KMS-11 (cell line): ENCODE data around the gene MINDY1.

Source experiments
- H2AFZ ChIP-seq: fragments of 200-600 bp; sonication (generic); 2 replicates; pipeline ENCODE4 v1.6.1; 2016; ENCODE audit warnings: antibody characterized with exemption, mixed run types, low read depth
- H3K27ac ChIP-seq: fragments of 200-600 bp; sonication (generic); 2 replicates; pipeline ENCODE4 v1.6.1; 2016; ENCODE audit warnings: mild to moderate bottlenecking, mixed run types
- H3K27me3 ChIP-seq: fragments of 200-600 bp; sonication (generic); 2 replicates; pipeline ENCODE4 v1.6.1; 2017; ENCODE audit warnings: mild to moderate bottlenecking, low read depth, mixed run types, moderate library complexity; ENCODE audit not compliant: insufficient read depth
- H3K36me3 ChIP-seq: fragments of 200-600 bp; sonication (generic); 2 replicates; pipeline ENCODE4 v1.6.1; 2017; ENCODE audit warnings: mild to moderate bottlenecking, mixed run types; ENCODE audit not compliant: insufficient read depth
- H3K4me1 ChIP-seq: fragments of 200-600 bp; sonication (generic); 2 replicates; pipeline ENCODE4 v1.6.1; 2016; ENCODE audit warnings: mild to moderate bottlenecking, low read depth, mixed run types; ENCODE audit not compliant: poor library complexity, severe bottlenecking
- H3K4me2 ChIP-seq: fragments of 200-600 bp; sonication (generic); 2 replicates; pipeline ENCODE4 v1.7.0; 2016; ENCODE audit warnings: mild to moderate bottlenecking, mixed run types
- H3K4me3 ChIP-seq: fragments of 200-600 bp; sonication (generic); IDR thresholded peaks from 2 replicates; pipeline ENCODE4 v1.6.1; 2017; ENCODE audit warnings: low read depth, low read length, mixed read lengths; ENCODE audit not compliant: insufficient read depth
- H3K79me2 ChIP-seq: fragments of 200-600 bp; sonication (generic); 2 replicates; pipeline ENCODE4 v1.6.1; 2016; ENCODE audit warnings: low read depth, mixed run types; ENCODE audit not compliant: insufficient read depth
- H3K9ac ChIP-seq: fragments of 200-600 bp; sonication (generic); 2 replicates; pipeline ENCODE4 v1.6.1; 2016; ENCODE audit warnings: mild to moderate bottlenecking, mixed run types
- H4K20me1 ChIP-seq: fragments of 200-600 bp; sonication (generic); 2 replicates; pipeline ENCODE4 v1.6.1; 2016; ENCODE audit warnings: mild to moderate bottlenecking, mixed run types; ENCODE audit not compliant: insufficient read depth
- TF ChIP-seq, protein P1 (sequence below): fragments of 200-600 bp; sonication (generic); conservative IDR thresholded peaks from 2 replicates; pipeline ENCODE4 v1.6.1; 2017; ENCODE audit warnings: low read depth, mild to moderate bottlenecking, antibody characterized with exemption, low read length, moderate library complexity, mixed read lengths

Gene MINDY1

GRCh38 chr1:150973836-150974579 lies 32.7 kb downstream of the MINDY1 start:
- TF ChIP-seq, protein P1, sequence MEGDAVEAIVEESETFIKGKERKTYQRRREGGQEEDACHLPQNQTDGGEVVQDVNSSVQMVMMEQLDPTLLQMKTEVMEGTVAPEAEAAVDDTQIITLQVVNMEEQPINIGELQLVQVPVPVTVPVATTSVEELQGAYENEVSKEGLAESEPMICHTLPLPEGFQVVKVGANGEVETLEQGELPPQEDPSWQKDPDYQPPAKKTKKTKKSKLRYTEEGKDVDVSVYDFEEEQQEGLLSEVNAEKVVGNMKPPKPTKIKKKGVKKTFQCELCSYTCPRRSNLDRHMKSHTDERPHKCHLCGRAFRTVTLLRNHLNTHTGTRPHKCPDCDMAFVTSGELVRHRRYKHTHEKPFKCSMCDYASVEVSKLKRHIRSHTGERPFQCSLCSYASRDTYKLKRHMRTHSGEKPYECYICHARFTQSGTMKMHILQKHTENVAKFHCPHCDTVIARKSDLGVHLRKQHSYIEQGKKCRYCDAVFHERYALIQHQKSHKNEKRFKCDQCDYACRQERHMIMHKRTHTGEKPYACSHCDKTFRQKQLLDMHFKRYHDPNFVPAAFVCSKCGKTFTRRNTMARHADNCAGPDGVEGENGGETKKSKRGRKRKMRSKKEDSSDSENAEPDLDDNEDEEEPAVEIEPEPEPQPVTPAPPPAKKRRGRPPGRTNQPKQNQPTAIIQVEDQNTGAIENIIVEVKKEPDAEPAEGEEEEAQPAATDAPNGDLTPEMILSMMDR = no peak
- H2AFZ ChIP-seq = peak overlapping the region; percentile 73

DNA sequence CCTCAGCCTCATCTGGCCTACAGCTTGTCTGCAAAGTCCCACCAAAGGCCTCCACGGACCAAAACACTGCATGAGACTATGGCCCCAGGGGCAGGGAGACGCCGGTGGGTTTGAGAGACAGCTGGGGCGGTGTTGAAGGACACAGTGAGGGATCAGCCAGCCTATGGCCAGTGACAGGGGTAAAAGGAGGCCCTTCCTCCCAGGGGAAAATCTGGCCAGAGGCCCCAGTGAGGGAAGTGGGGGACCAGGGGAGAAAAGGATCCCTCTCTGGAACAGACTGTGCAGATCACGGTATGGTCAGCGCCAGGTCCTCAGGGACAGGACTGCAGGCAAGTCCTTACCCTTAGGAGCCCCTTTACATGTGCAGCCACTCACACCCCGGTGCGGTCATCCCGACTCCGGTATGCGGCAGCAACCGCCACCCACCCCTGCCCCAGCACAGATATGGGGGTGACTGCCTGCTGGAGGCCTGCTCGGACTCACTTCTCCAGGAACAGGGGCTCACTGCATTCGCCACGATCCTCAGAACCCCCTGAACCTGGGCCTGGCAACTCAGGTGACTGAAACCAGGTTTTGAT lies 33.4 kb downstream of the MINDY1 start:
- peaks cover 6% of the 10 kb centered on the region; the same call in 1 of the 2 replicates for H3K36me3 ChIP-seq
- no peaks in the 10 kb centered on the region for H3K27me3 ChIP-seq
- peak overlapping the region; percentile 66 for H3K27ac ChIP-seq
- peaks cover 54% of the 10 kb centered on the region for H3K79me2 ChIP-seq
- peaks cover 51% of the 10 kb centered on the region for H3K4me1 ChIP-seq
- TF ChIP-seq, protein P1 = no peak
- H3K4me2 ChIP-seq = peak overlapping the region; percentile 97
- H4K20me1 ChIP-seq = peaks cover 18% of the 10 kb centered on the region
- peak overlapping the region; percentile 83 for H3K4me3 ChIP-seq
- H2AFZ ChIP-seq = peak overlapping the region; percentile 73
- peak overlapping the region; percentile 93 for H3K9ac ChIP-seq

More at GRCh38 chr1:150973836-150974579, 32.7 kb downstream of the MINDY1 start:
- H3K27me3 ChIP-seq = no peaks in the 10 kb centered on the region
- H3K4me1 ChIP-seq = peaks cover 55% of the 10 kb centered on the region
- H3K4me3 ChIP-seq = peak overlapping the region; percentile 83
- peak overlapping the region; percentile 93 for H3K9ac ChIP-seq
- H3K36me3 ChIP-seq = no peaks in the 10 kb centered on the region; the same call in 1 of the 2 replicates
- H3K27ac ChIP-seq = peak overlapping the region; percentile 66
- peaks cover 51% of the 10 kb centered on the region for H3K79me2 ChIP-seq
- peaks cover 18% of the 10 kb centered on the region for H4K20me1 ChIP-seq
- H3K4me2 ChIP-seq = peak overlapping the region; percentile 97

- Histone ChIP-seq H3K4me1 (peaks cover 42% of the 10 kb centered on the region), H3K27me3 (no peaks in the 10 kb centered on the region), H3K79me2 (peaks cover 54% of the 10 kb centered on the region), H4K20me1 (peaks cover 18% of the 10 kb centered on the region), H3K36me3 (peaks cover 14% of the 10 kb centered on the region; the same call in 1 of the 2 replicates), H3K4me3 (peak overlapping the region; percentile 83), H3K9ac (peak overlapping the region; percentile 93; the same call in 1 of the 2 replicates), H3K4me2 (peak overlapping the region; percentile 97), H3K27ac (no peak overlapping the region), H2AFZ (no peak overlapping the region)
- TF ChIP-seq, protein P1 = no peak
Observed at GRCh38 chr1:150972417-150972940, 34.2 kb downstream of the MINDY1 start.

DNA sequence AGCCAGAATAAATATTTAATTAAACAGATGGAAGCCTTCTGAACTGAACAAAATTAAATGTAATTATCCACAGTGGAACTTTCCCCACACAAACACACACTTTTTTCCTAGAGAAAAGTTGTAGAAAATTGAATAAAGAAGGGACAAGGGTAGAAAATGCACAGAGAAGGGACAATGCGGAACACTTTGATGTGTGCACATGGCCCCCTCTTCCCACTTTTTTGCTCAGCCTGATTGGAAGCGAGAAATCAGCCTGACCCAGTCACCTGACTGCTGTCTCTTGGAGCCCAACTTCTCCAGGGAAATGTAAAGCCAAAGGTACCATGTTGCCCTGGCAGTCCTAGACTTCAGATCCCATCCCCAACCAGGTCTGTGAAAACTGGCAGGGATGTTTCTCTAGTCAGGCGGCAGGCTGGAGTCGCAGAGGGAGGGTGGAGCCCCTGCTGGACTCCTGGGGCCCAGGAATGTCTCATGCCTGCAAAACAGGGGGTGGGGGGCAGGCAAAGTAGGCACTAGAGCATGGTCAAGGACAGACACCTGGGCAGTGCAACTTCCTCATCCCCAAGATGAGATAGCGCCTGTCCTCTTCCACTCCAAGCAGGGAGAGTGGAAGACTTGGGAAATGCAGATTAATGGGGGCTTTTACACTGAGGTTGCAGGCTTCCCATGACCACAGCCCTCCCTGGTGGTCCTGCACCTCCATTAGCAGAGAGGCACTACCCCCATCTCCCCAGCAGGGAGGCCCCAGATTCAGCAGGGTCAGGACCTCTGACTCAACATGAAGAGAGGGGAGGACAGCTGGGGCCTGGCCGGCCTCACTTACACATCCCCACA lies 34.9 kb downstream of the MINDY1 start:
- no peaks in the 10 kb centered on the region for H3K27me3 ChIP-seq
- H3K4me2 ChIP-seq = peak overlapping the region; percentile 97
- H3K4me3 ChIP-seq = no peak overlapping the region
- H3K36me3 ChIP-seq = peaks cover 19% of the 10 kb centered on the region; the same call in 1 of the 2 replicates
- H3K9ac ChIP-seq = peak overlapping the region; percentile 93; the same call in 1 of the 2 replicates
- H4K20me1 ChIP-seq = peaks cover 18% of the 10 kb centered on the region
- peaks cover 54% of the 10 kb centered on the region for H3K79me2 ChIP-seq
- H3K27ac ChIP-seq = no peak overlapping the region
- TF ChIP-seq, protein P1 = peak; percentile 31
- no peak overlapping the region for H2AFZ ChIP-seq
- H3K4me1 ChIP-seq = peaks cover 36% of the 10 kb centered on the region
